Prostate gland (tissue), 2 donors: ENCODE results near the gene CDK5RAP3. TPM values are rescaled to one million over a fixed set of nuclear protein-coding genes. Genes with fewer than 3 reads are reported as not detected.

Experiments used
- DNase-seq: peaks from one replicate; pipeline ENCODE4 v3.0.0-alpha.2; 2019; ENCODE audit warnings: low spot score
- H3K27ac ChIP-seq, 2 donors: fragments of 200-600 bp; sonication (generic); 2 replicates each; pipeline ENCODE4 v1.5.1; 2017 to 2019
- H3K27me3 ChIP-seq: fragments of 200-600 bp; sonication (generic); replicated peaks from 2 replicates; pipeline ENCODE4 v1.5.1; 2019; ENCODE audit not compliant: insufficient read depth
- H3K36me3 ChIP-seq, 2 donors: fragments of 200-600 bp; sonication (generic); 1 replicate in 1 of 2; 2 replicates in 1 of 2; pipeline versions ENCODE4 v1.5.1 to v1.8.1; 2017 to 2019
- H3K4me1 ChIP-seq: fragments of 200-600 bp; sonication (generic); replicated peaks from 2 replicates; pipeline ENCODE4 v1.5.1; 2019
- H3K4me3 ChIP-seq, 2 donors: fragments of 200-600 bp; sonication (generic); 2 replicates each; pipeline ENCODE4 v1.5.1; 2017 to 2019
- H3K9me3 ChIP-seq: fragments of 200-600 bp; sonication (generic); 2 replicates; pipeline ENCODE4 v1.5.1; 2017
- CTCF ChIP-seq, 4 experiments: fragments of 200-600 bp in 2 of 4; fragments of 450-650 bp in 2 of 4; sonication (generic) in 2 of 4; IDR thresholded peaks; 1 replicate in 3 of 4; 2 replicates in 1 of 4; pipeline ENCODE4 v1.5.1; 2016 to 2019; ENCODE audit warnings: antibody characterized with exemption in 4 of 4, mild to moderate bottlenecking in 2 of 4, moderate library complexity in 2 of 4
- POLR2A ChIP-seq: fragments of 450-650 bp; IDR thresholded peaks from one replicate; pipeline ENCODE4 v1.6.1; 2016; ENCODE audit warnings: antibody characterized with exemption, mild to moderate bottlenecking
- POLR2AphosphoS5 ChIP-seq: sonication (generic); formaldehyde crosslinking; IDR thresholded peaks from one replicate; pipeline ENCODE4 v1.6.1; 2017; ENCODE audit warnings: antibody characterized with exemption
- WGBS: methylation state at CpG from one replicate; pipeline ENCODE4 v1.1.5; 2018; 5-methylcytosine and 5-hydroxymethylcytosine counted together
- intact Hi-C: fragments of 100-400 bp; cut with DNase I; formaldehyde crosslinking; loops from one replicate; pipeline ENCODE4 v1.14.2; 2022
- total RNA-seq, 2 donors: library from RNA; depleted of rRNA; stranded (reverse); fragments of >200 nt; gene quantifications; one replicate each; pipeline ENCODE4 v1.1.0, GENCODE V29; 2016

Gene CDK5RAP3
- total RNA-seq, 2 donors from 2014 or later = 185 to 193 TPM

DNA sequence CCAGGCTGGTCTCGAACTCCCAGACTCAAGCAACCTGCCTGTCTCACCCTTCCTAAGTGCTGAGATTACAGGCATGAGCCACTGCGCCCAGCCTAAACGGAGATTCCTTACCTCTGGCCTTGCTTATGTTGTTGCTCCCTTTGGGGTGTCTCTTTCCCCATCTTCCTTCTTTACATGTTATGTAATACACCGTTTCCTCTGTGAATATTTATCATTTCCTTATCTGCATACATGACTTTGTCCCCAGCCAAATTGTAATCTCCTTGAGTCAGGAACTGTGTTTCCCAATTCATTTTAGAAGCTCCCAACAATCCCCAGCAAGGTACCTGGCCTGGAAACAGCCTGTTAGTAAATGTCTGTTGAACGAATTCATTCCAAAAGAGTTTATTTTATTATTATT lies 51.0 kb downstream of the CDK5RAP3 start:
- DNase-seq = no peak
- peaks cover 29% of the 10 kb centered on the region for H3K4me1 ChIP-seq
- H3K4me3 ChIP-seq = no peak overlapping the region
- no peaks in the 10 kb centered on the region for H3K36me3 ChIP-seq
- H3K27ac ChIP-seq = no peak overlapping the region
- no peak for TF ChIP-seq POLR2A
- TF ChIP-seq CTCF (IDR thresholded peaks at IDR 0.05) = no peak
- TF ChIP-seq POLR2AphosphoS5 = no peak
- WGBS = 79% methylated on average over 5 of the region's 5 CpGs
- intact Hi-C loops = loop anchor here (5.0 kb wide), 1 partner anchor 595 kb away; the partner anchor contains the start of gene HOXB8
- no peaks in the 10 kb centered on the region for H3K27me3 ChIP-seq
- no peaks in the 10 kb centered on the region for H3K9me3 ChIP-seq

DNA sequence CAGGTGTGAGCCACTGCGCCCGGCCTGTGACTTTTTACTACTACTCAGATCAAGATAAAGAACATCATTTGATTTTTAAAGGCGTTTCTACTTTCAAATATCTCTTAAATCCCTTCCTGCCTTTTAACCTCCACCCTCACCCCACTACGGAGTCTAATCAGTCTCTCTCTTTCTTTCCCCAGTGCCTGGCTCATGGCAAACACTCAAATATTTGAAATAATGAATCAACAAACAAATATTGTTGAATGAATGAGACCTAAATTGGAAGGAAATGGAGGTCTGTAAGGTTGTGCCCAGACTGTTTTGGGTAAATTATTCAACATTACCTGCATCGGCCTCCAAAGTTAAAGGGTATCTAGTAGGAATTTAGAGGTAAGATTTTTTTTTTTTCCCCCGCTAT lies 52.0 kb downstream of the CDK5RAP3 start:
- Histone ChIP-seq H3K27ac (peak overlapping the region in 1 of 2 donors; percentile 70), H3K4me1 (peaks cover 30% of the 10 kb centered on the region), H3K4me3 (no peak overlapping the region), H3K36me3 (no peaks in the 10 kb centered on the region), H3K9me3 (no peaks in the 10 kb centered on the region), H3K27me3 (no peaks in the 10 kb centered on the region)
- no peak for TF ChIP-seq CTCF (IDR thresholded peaks at IDR 0.05)
- no peak for TF ChIP-seq POLR2AphosphoS5
- TF ChIP-seq POLR2A = no peak
- no peak for DNase-seq
- WGBS = 42% methylated on average over 6 of the region's 6 CpGs
- intact Hi-C loops = loop anchor here (5.0 kb wide), 1 partner anchor 594 kb away; the partner anchor contains the start of gene HOXB8

GRCh38 chr17:48023400-48024148 lies 52.7 kb downstream of the CDK5RAP3 start:
- no peak for TF ChIP-seq POLR2A
- TF ChIP-seq POLR2AphosphoS5 = peak; percentile 73
- peak in 2 of 4 experiments; percentile 55 to 58 for TF ChIP-seq CTCF (IDR thresholded peaks at IDR 0.05)
- no peaks in the 10 kb centered on the region for H3K27me3 ChIP-seq
- under 1% methylated on average over 45 of the region's 54 CpGs for WGBS
- peak; percentile 87 for DNase-seq
- intact Hi-C loops = loop anchor here (5.0 kb wide), 1 partner anchor 594 kb away; the partner anchor contains the start of gene HOXB8
- H3K36me3 ChIP-seq = no peaks in the 10 kb centered on the region
- H3K4me1 ChIP-seq = peaks cover 30% of the 10 kb centered on the region
- no peaks in the 10 kb centered on the region for H3K9me3 ChIP-seq
- peak overlapping the region; percentile 65 to 70 for H3K27ac ChIP-seq
- peak overlapping the region; percentile 29 to 33 for H3K4me3 ChIP-seq

DNA sequence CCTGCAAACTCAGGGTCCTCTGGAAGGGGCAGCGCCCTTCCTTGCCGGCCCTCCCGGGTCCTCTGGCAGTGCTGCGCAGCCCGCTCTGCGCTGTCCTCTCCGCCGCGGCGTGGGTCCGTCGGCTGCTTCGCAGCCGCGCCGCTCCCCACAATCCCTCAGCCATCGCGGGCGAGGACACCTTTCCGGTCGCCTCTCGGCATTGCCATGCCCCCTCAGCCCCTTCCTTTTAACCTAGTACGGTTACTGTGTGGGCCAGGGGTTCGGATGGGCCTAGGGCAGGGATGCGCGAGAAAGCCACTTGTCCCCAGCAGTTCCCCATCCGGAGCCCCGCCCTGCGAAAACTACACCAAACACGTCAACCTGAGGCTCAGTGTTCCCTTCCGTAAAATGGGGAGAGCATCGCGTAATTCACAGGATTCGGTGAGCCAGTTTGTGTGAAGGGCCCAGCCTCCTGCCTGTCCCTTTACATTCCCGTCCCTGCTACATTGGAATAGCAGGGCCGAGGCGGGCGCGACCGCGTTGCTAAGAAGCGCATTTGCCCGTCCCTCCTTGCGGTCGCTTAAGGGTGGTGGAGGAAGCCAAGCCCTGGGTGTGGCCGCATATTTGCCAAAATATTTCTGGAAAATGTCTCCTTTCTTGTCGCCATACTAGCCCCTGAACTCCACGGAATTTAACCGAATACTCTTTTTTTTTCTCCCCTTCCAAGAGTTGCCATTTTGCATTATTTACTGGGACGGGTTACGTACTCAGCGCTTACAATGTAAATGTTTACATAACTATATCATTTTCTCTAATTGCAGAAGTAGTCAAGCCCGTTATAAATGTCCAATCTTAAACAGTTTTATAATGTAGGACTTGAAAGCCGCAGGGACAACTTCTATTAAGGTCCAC lies 53.5 kb downstream of the CDK5RAP3 start:
- Histone ChIP-seq H3K36me3 (no peaks in the 10 kb centered on the region), H3K27me3 (no peaks in the 10 kb centered on the region), H3K4me3 (peak overlapping the region; percentile 29 to 33), H3K4me1 (peaks cover 30% of the 10 kb centered on the region), H3K27ac (peak overlapping the region; percentile 65 to 70), H3K9me3 (no peaks in the 10 kb centered on the region)
- no peak for TF ChIP-seq POLR2AphosphoS5
- no peak for TF ChIP-seq CTCF (IDR thresholded peaks at IDR 0.05)
- TF ChIP-seq POLR2A = no peak
- whole genome bisulfite sequencing = under 1% methylated on average over 53 of the region's 54 CpGs
- intact Hi-C loops = loop anchor here (1.0 to 5.0 kb wide), 2 partner anchors 107 to 593 kb away; partner anchors contain the start of gene HOXB8
- DNase-seq = peak; percentile 36
